NOMO-1 treated with dmso at 0.1 percent for 144 hours (cell line): ENCODE data around the gene SYT15.
"Not testable (repeated sequence)": the region's sequence is repeated elsewhere in the genome, so short reads cannot be mapped to it uniquely, and the experiment has no call there.

ENCODE experiments used
- DNase-seq: peaks from one replicate; lab custom pipeline; 2025; ENCODE audit not compliant: unreplicated experiment; lab: John Stamatoyannopoulos, UW

The SYT15 gene

GRCh38 chr10:46588221-46588620, 9.3 kb downstream of the SYT15 start:
- DNase-seq: not testable (repeated sequence)

GRCh38 chr10:46589589-46589988, 10.7 kb downstream of the SYT15 start:
- DNase-seq: not testable (repeated sequence)

- DNase-seq: not testable (repeated sequence)
Observed at GRCh38 chr10:46591053-46591452, 12.1 kb downstream of the SYT15 start.

GRCh38 chr10:46593307-46593706, 14.4 kb downstream of the SYT15 start:
- DNase-seq: not testable (repeated sequence)

GRCh38 chr10:46594453-46595063, 15.6 kb downstream of the SYT15 start:
- not testable (repeated sequence) for DNase-seq

- DNase-seq: not testable (repeated sequence)
Observed at GRCh38 chr10:46596570-46596969, 17.6 kb downstream of the SYT15 start.

GRCh38 chr10:46597616-46598246, 18.8 kb downstream of the SYT15 start:
- not testable (repeated sequence) for DNase-seq

- DNase-seq: not testable (repeated sequence)
Observed at GRCh38 chr10:46600516-46600915, 21.6 kb downstream of the SYT15 start.

GRCh38 chr10:46615540-46615939, 36.6 kb downstream of the SYT15 start:
- not testable (repeated sequence) for DNase-seq

GRCh38 chr10:46616227-46616626, 37.3 kb downstream of the SYT15 start:
- DNase-seq: not testable (repeated sequence)

- peak; percentile 45 for DNase-seq
Observed at GRCh38 chr10:46617134-46617533, 38.2 kb downstream of the SYT15 start.

GRCh38 chr10:46617913-46618312, 39.0 kb downstream of the SYT15 start:
- not testable (repeated sequence) for DNase-seq

GRCh38 chr10:46623899-46624654, 45.1 kb downstream of the SYT15 start:
- DNase-seq: not testable (repeated sequence)

- DNase-seq: not testable (repeated sequence)
Observed at GRCh38 chr10:46629805-46630204, 50.9 kb downstream of the SYT15 start.

- not testable (repeated sequence) for DNase-seq
Observed at GRCh38 chr10:46630816-46631215, 51.9 kb downstream of the SYT15 start.

- DNase-seq: not testable (repeated sequence)
Observed at GRCh38 chr10:46631683-46632082, 52.8 kb downstream of the SYT15 start.

- DNase-seq: not testable (repeated sequence)
Observed at GRCh38 chr10:46634698-46635097, 55.8 kb downstream of the SYT15 start.

- DNase-seq: not testable (repeated sequence)
Observed at GRCh38 chr10:46635364-46635959, 56.5 kb downstream of the SYT15 start.

- not testable (repeated sequence) for DNase-seq
Observed at GRCh38 chr10:46640005-46640404, 61.1 kb downstream of the SYT15 start.
